ENCODE data around the gene NFYC. TPM values are rescaled to one million over a fixed set of nuclear protein-coding genes. Genes with fewer than 3 reads are reported as not detected.
A peak's percentile ranks its signal among the peaks of the same experiment; 100 is the strongest.

The NFYC gene
- total RNA-seq, 1 donor from 2014 or later: 67.2 TPM

- no peak for DNase-seq (ENCODE audit: low read depth, low spot score)
- no peak overlapping the region for H3K27ac Mint-ChIP-seq (ENCODE audit: unreplicated experiment)
Observed at GRCh38 chr1:40786995-40787705, 95.6 kb downstream of the NFYC start.

GRCh38 chr1:40787737-40788560 is 96.4 kb downstream of the NFYC start:
- Mint-ChIP-seq H3K9me3 (no peaks in the 10 kb centered on the region), H3K4me1 (peaks cover 26% of the 10 kb centered on the region), H3K4me3 (peak overlapping the region; percentile 23), H3K27ac (ENCODE audit: unreplicated experiment) (no peak overlapping the region), H3K27me3 (ENCODE audit: low read depth) (peaks cover 15% of the 10 kb centered on the region), H3K36me3 (ENCODE audit: low read depth) (no peaks in the 10 kb centered on the region)
- DNase-seq (ENCODE audit: low read depth, low spot score): no peak
- TF ChIP-seq CTCF (conservative IDR thresholded peaks at IDR 0.05): no peak

More at GRCh38 chr1:40786995-40787705, 95.6 kb downstream of the NFYC start:
- H3K9me3 Mint-ChIP-seq: no peaks in the 10 kb centered on the region
- no peaks in the 10 kb centered on the region for H3K36me3 Mint-ChIP-seq (ENCODE audit: low read depth)
- no peak for TF ChIP-seq CTCF (conservative IDR thresholded peaks at IDR 0.05)
- H3K4me3 Mint-ChIP-seq: peak overlapping the region; percentile 49
- peaks cover 31% of the 10 kb centered on the region for H3K4me1 Mint-ChIP-seq
- peaks cover 21% of the 10 kb centered on the region for H3K27me3 Mint-ChIP-seq (ENCODE audit: low read depth)

GRCh38 chr1:40788561-40789341 is 97.2 kb downstream of the NFYC start:
- DNase-seq (ENCODE audit: low read depth, low spot score): no peak
- no peaks in the 10 kb centered on the region for H3K9me3 Mint-ChIP-seq
- H3K27ac Mint-ChIP-seq (ENCODE audit: unreplicated experiment): peak overlapping the region; percentile 50
- peaks cover 10% of the 10 kb centered on the region for H3K27me3 Mint-ChIP-seq (ENCODE audit: low read depth)
- peaks cover 21% of the 10 kb centered on the region for H3K4me1 Mint-ChIP-seq
- no peak for TF ChIP-seq CTCF (conservative IDR thresholded peaks at IDR 0.05)
- H3K4me3 Mint-ChIP-seq: peak overlapping the region; percentile 41
- H3K36me3 Mint-ChIP-seq (ENCODE audit: low read depth): no peaks in the 10 kb centered on the region

GRCh38 chr1:40789342-40789598 is 97.8 kb downstream of the NFYC start:
- Mint-ChIP-seq H3K27ac (ENCODE audit: unreplicated experiment) (no peak overlapping the region), H3K36me3 (ENCODE audit: low read depth) (no peaks in the 10 kb centered on the region), H3K27me3 (ENCODE audit: low read depth) (peaks cover 9% of the 10 kb centered on the region), H3K4me3 (no peak overlapping the region), H3K9me3 (no peaks in the 10 kb centered on the region), H3K4me1 (peaks cover 20% of the 10 kb centered on the region)
- DNase-seq (ENCODE audit: low read depth, low spot score): no peak
- no peak for TF ChIP-seq CTCF (conservative IDR thresholded peaks at IDR 0.05)

GRCh38 chr1:40789661-40790430 is 98.3 kb downstream of the NFYC start:
- no peak for DNase-seq (ENCODE audit: low read depth, low spot score)
- TF ChIP-seq CTCF (conservative IDR thresholded peaks at IDR 0.05): no peak
- peaks cover 5% of the 10 kb centered on the region for H3K27me3 Mint-ChIP-seq (ENCODE audit: low read depth)
- H3K27ac Mint-ChIP-seq (ENCODE audit: unreplicated experiment): no peak overlapping the region
- no peaks in the 10 kb centered on the region for H3K36me3 Mint-ChIP-seq (ENCODE audit: low read depth)
- peaks cover 16% of the 10 kb centered on the region for H3K4me1 Mint-ChIP-seq
- no peak overlapping the region for H3K4me3 Mint-ChIP-seq
- H3K9me3 Mint-ChIP-seq: no peaks in the 10 kb centered on the region

Data from neural crest cell (in vitro differentiated cells).